ENCODE results near the gene C12orf42.

C12orf42 gene

DNA sequence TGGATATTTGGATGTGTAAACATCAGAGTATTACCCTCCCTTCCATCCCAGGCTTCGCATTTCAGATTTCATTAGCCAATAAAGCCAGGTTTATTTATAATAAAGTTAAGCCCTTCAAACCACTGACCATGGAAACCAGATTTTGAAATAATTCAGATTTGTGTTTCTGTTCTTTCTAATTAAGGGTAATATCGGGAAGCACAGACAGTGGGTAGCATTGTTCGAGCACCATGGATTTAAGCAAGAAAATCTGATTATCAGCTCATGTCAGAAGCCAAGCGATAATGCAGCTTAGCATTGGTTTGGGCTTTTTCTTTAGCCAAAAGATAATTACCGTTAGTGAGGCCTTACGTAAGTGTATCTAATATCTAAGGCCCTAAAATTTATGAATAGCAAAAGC lies 116.1 kb downstream of the C12orf42 start:
- no peak for TF ChIP-seq CTCF (IDR thresholded peaks at IDR 0.05)
- Histone ChIP-seq H3K27ac (no peak overlapping the region), H3K9me3 (no peaks in the 10 kb centered on the region), H3K4me1 (no peaks in the 10 kb centered on the region), H3K27me3 (no peaks in the 10 kb centered on the region), H3K36me3 (no peaks in the 10 kb centered on the region), H3K4me3 (no peak overlapping the region)
- intact Hi-C loops (cut with DNase I; ENCODE audit: low total_unique reads) = no loop called here
- DNase-seq = no peak

GRCh38 chr12:103373088-103373523 lies 122.7 kb downstream of the C12orf42 start:
- intact Hi-C loops (cut with DNase I; ENCODE audit: low total_unique reads) = no loop called here
- Histone ChIP-seq H3K4me3 (no peak overlapping the region), H3K9me3 (no peaks in the 10 kb centered on the region), H3K27me3 (no peaks in the 10 kb centered on the region), H3K36me3 (no peaks in the 10 kb centered on the region), H3K4me1 (no peaks in the 10 kb centered on the region), H3K27ac (no peak overlapping the region)
- TF ChIP-seq CTCF (IDR thresholded peaks at IDR 0.05) = no peak
- no peak for DNase-seq

GRCh38 chr12:103369929-103370328 lies 125.8 kb downstream of the C12orf42 start:
- no peak for DNase-seq
- H3K36me3 ChIP-seq = no peaks in the 10 kb centered on the region
- H3K4me1 ChIP-seq = no peaks in the 10 kb centered on the region
- H3K4me3 ChIP-seq = no peak overlapping the region
- no peaks in the 10 kb centered on the region for H3K27me3 ChIP-seq
- no peak for TF ChIP-seq CTCF (IDR thresholded peaks at IDR 0.05)
- H3K27ac ChIP-seq = no peak overlapping the region
- no peaks in the 10 kb centered on the region for H3K9me3 ChIP-seq
- intact Hi-C loops (cut with DNase I; ENCODE audit: low total_unique reads) = no loop called here

GRCh38 chr12:103368167-103368566 lies 127.6 kb downstream of the C12orf42 start:
- no peak overlapping the region for H3K4me3 ChIP-seq
- intact Hi-C loops (cut with DNase I; ENCODE audit: low total_unique reads) = no loop called here
- no peak overlapping the region for H3K27ac ChIP-seq
- no peak for TF ChIP-seq CTCF (IDR thresholded peaks at IDR 0.05)
- DNase-seq = no peak
- no peaks in the 10 kb centered on the region for H3K9me3 ChIP-seq
- H3K36me3 ChIP-seq = no peaks in the 10 kb centered on the region
- no peaks in the 10 kb centered on the region for H3K27me3 ChIP-seq
- H3K4me1 ChIP-seq = no peaks in the 10 kb centered on the region

DNA sequence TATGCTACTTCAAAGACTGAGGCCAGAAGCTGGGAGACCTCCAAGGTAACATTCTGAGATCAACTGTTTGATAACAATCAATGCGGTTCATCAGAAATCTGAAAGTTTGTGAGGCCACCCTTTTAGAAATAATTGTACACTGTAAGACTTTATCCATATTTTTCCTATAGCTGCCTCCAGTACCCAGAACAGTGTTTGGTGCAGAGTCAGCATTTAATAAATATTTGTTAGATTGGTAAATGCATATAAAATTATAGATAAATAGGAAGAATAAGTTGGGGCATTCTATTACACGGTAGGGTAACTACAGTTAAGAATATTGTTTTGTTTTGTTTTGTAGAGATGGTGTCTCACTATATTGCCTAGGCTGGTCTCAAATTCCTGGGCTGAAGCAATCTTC lies 141.4 kb downstream of the C12orf42 start:
- H3K9me3 ChIP-seq = no peaks in the 10 kb centered on the region
- H3K4me1 ChIP-seq = no peaks in the 10 kb centered on the region
- H3K4me3 ChIP-seq = no peak overlapping the region
- intact Hi-C loops (cut with DNase I; ENCODE audit: low total_unique reads) = no loop called here
- DNase-seq = no peak
- no peaks in the 10 kb centered on the region for H3K36me3 ChIP-seq
- H3K27ac ChIP-seq = no peak overlapping the region
- no peaks in the 10 kb centered on the region for H3K27me3 ChIP-seq
- TF ChIP-seq CTCF (IDR thresholded peaks at IDR 0.05) = no peak

DNA sequence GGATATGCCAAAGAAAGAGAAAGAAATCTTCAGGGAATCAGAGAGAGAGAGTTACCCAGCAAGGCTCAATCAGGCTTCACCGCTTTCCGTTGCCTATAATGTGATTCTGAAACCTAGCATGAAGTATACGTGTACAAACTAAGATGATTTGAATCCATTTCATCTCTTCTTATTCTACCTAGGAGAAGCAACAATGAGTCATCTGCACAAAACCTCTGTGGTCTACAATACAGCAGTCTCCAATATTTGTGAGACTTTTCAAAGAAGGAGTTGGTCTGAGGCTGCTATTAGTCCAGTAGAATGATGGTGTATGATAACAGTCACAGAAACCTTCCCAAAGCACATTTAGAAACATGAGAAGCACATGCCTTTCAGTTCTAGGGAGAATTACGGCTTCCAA lies 141.9 kb downstream of the C12orf42 start:
- no peaks in the 10 kb centered on the region for H3K4me1 ChIP-seq
- H3K27ac ChIP-seq = no peak overlapping the region
- no peak overlapping the region for H3K4me3 ChIP-seq
- DNase-seq = no peak
- H3K9me3 ChIP-seq = no peaks in the 10 kb centered on the region
- no peak for TF ChIP-seq CTCF (IDR thresholded peaks at IDR 0.05)
- H3K36me3 ChIP-seq = no peaks in the 10 kb centered on the region
- intact Hi-C loops (cut with DNase I; ENCODE audit: low total_unique reads) = no loop called here
- no peaks in the 10 kb centered on the region for H3K27me3 ChIP-seq

Data from tibial artery (tissue), 4 donors.